ENCODE measurements around the gene LRRC3.

Gene LRRC3

GRCh38 chr21:44503901-44504399, 48.6 kb downstream of the LRRC3 start:
- H3K9ac ChIP-seq, result no peak overlapping the region
- no peaks in the 10 kb centered on the region for H3K27me3 ChIP-seq (ENCODE audit: control insufficient read depth, insufficient read depth, low read length)
- no peaks in the 10 kb centered on the region for H3K9me3 ChIP-seq (ENCODE audit: control insufficient read depth, low read length)
- H3K4me3 ChIP-seq (ENCODE audit: low read depth, low read length), result no peak overlapping the region
- no peaks in the 10 kb centered on the region for H3K79me2 ChIP-seq
- H3K27ac ChIP-seq, result no peak overlapping the region
- H3K4me1 ChIP-seq, result no peaks in the 10 kb centered on the region
- no peaks in the 10 kb centered on the region for H3K36me3 ChIP-seq (ENCODE audit: control insufficient read depth, insufficient read depth, low read length)
- no peak overlapping the region for H3K4me2 ChIP-seq (ENCODE audit: low read length)
- no peak overlapping the region for H2AFZ ChIP-seq
- no peak for TF ChIP-seq CTCF (IDR thresholded peaks at IDR 0.05)

GRCh38 chr21:44505673-44506278, 50.5 kb downstream of the LRRC3 start:
- H3K4me2 ChIP-seq (ENCODE audit: low read length), result no peak overlapping the region
- H3K9me3 ChIP-seq (ENCODE audit: control insufficient read depth, low read length), result no peaks in the 10 kb centered on the region
- H3K36me3 ChIP-seq (ENCODE audit: control insufficient read depth, insufficient read depth, low read length), result no peaks in the 10 kb centered on the region
- TF ChIP-seq CTCF (IDR thresholded peaks at IDR 0.05), result no peak
- no peak overlapping the region for H3K9ac ChIP-seq
- H3K79me2 ChIP-seq, result no peaks in the 10 kb centered on the region
- H3K4me1 ChIP-seq, result no peaks in the 10 kb centered on the region
- no peak overlapping the region for H3K27ac ChIP-seq
- H3K27me3 ChIP-seq (ENCODE audit: control insufficient read depth, insufficient read depth, low read length), result no peaks in the 10 kb centered on the region
- no peak overlapping the region for H2AFZ ChIP-seq
- H3K4me3 ChIP-seq (ENCODE audit: low read depth, low read length), result no peak overlapping the region

- Histone ChIP-seq H3K27ac (no peak overlapping the region), H3K27me3 (ENCODE audit: control insufficient read depth, insufficient read depth, low read length) (no peaks in the 10 kb centered on the region), H3K4me3 (ENCODE audit: low read depth, low read length) (no peak overlapping the region), H3K9me3 (ENCODE audit: control insufficient read depth, low read length) (no peaks in the 10 kb centered on the region), H3K4me1 (no peaks in the 10 kb centered on the region), H3K79me2 (no peaks in the 10 kb centered on the region), H2AFZ (no peak overlapping the region), H3K4me2 (ENCODE audit: low read length) (no peak overlapping the region), H3K36me3 (ENCODE audit: control insufficient read depth, insufficient read depth, low read length) (no peaks in the 10 kb centered on the region), H3K9ac (no peak overlapping the region)
- TF ChIP-seq CTCF (IDR thresholded peaks at IDR 0.05), result no peak
Observed at GRCh38 chr21:44506279-44507255, 51.3 kb downstream of the LRRC3 start.

GRCh38 chr21:44507673-44508425, 52.5 kb downstream of the LRRC3 start:
- no peak overlapping the region for H3K9ac ChIP-seq
- no peaks in the 10 kb centered on the region for H3K27me3 ChIP-seq (ENCODE audit: control insufficient read depth, insufficient read depth, low read length)
- no peak overlapping the region for H3K4me2 ChIP-seq (ENCODE audit: low read length)
- no peak overlapping the region for H2AFZ ChIP-seq
- H3K36me3 ChIP-seq (ENCODE audit: control insufficient read depth, insufficient read depth, low read length), result no peaks in the 10 kb centered on the region
- TF ChIP-seq CTCF (IDR thresholded peaks at IDR 0.05), result no peak
- no peaks in the 10 kb centered on the region for H3K4me1 ChIP-seq
- H3K27ac ChIP-seq, result no peak overlapping the region
- H3K4me3 ChIP-seq (ENCODE audit: low read depth, low read length), result no peak overlapping the region
- H3K79me2 ChIP-seq, result no peaks in the 10 kb centered on the region
- H3K9me3 ChIP-seq (ENCODE audit: control insufficient read depth, low read length), result no peaks in the 10 kb centered on the region

Data from parathyroid adenoma (tissue), 2 donors.